H1 (cell line): ENCODE data around the gene MORC3. TPM values are rescaled to one million over a fixed set of nuclear protein-coding genes. Genes with fewer than 3 reads are reported as not detected.

Experiments
- BCL11A ChIP-seq, 2 experiments: IDR thresholded peaks; one replicate each; pipeline ENCODE4 v1.6.1; 2011; ENCODE audit warnings: low read depth in 2 of 2, low read length in 2 of 2, mild to moderate bottlenecking in 2 of 2
- CHD1 ChIP-seq: IDR thresholded peaks from 2 replicates; pipeline ENCODE4 v1.6.1; 2012; ENCODE audit warnings: low read depth, low read length, improper control_type of control experiment
- CTBP2 ChIP-seq: IDR thresholded peaks from 2 replicates; pipeline ENCODE4 v1.7.0; 2011; ENCODE audit warnings: borderline replicate concordance, mild to moderate bottlenecking, moderate library complexity, mixed read lengths, low read length; ENCODE audit not compliant: insufficient read depth, insufficient read length
- FOSL1 ChIP-seq: IDR thresholded peaks from 2 replicates; pipeline ENCODE4 v1.6.1; 2011; ENCODE audit warnings: mild to moderate bottlenecking, low read depth, low read length, moderate library complexity; ENCODE audit not compliant: insufficient read depth
- GTF2F1 ChIP-seq: IDR thresholded peaks from 2 replicates; pipeline ENCODE4 v1.6.1; 2012; ENCODE audit warnings: low read depth, low read length, improper control_type of control experiment, borderline replicate concordance
- HDAC2 ChIP-seq, 2 experiments: fragments of 300-600 bp in 1 of 2; sonication (generic) in 1 of 2; IDR thresholded peaks; 2 replicates each; pipeline ENCODE4 v1.6.1; 2011 to 2012; ENCODE audit warnings: low read depth in 2 of 2, low read length in 2 of 2, mild to moderate bottlenecking in 2 of 2, moderate library complexity in 2 of 2, borderline replicate concordance in 1 of 2, inconsistent platforms in 1 of 2
- JUN ChIP-seq: IDR thresholded peaks from 2 replicates; pipeline ENCODE4 v1.6.1; 2011; ENCODE audit warnings: low read depth, mild to moderate bottlenecking, improper control_type of control experiment, low read length
- JUND ChIP-seq: IDR thresholded peaks from 2 replicates; pipeline ENCODE4 v1.6.1; 2011; ENCODE audit warnings: mild to moderate bottlenecking, improper control_type of control experiment, low read length
- KDM1A ChIP-seq: fragments of 200-600, 300-600 bp; sonication (generic); IDR thresholded peaks from 2 replicates; pipeline ENCODE4 v1.7.1; 2016; ENCODE audit warnings: mild to moderate bottlenecking, low read length, borderline replicate concordance
- KDM5A ChIP-seq: fragments of 200-600 bp; IDR thresholded peaks from 2 replicates; pipeline ENCODE4 v1.7.1; 2012; ENCODE audit warnings: mild to moderate bottlenecking, low read length, inconsistent platforms, mixed read lengths
- PHF8 ChIP-seq: fragments of 200-600 bp; sonication (generic); conservative IDR thresholded peaks from 2 replicates; pipeline ENCODE4 v1.7.1; 2012; ENCODE audit warnings: low read depth, mild to moderate bottlenecking, inconsistent platforms, low read length, moderate library complexity
- POLR2A ChIP-seq, 2 experiments: IDR thresholded peaks; 1 replicate in 1 of 2; 2 replicates in 1 of 2; pipeline ENCODE4 v1.6.1; 2011; ENCODE audit warnings: low read depth in 2 of 2, low read length in 2 of 2, mild to moderate bottlenecking in 2 of 2; ENCODE audit errors: control extremely low read depth in 1 of 2
- POLR2AphosphoS5 ChIP-seq: IDR thresholded peaks from 2 replicates; pipeline ENCODE4 v1.6.1; 2011; ENCODE audit warnings: low read depth, low read length
- RAD21 ChIP-seq, 2 experiments: IDR thresholded peaks in 1 of 2; conservative IDR thresholded peaks in 1 of 2; 2 replicates each; pipeline ENCODE4 v1.6.1; 2011; ENCODE audit warnings: low read depth in 2 of 2, low read length in 2 of 2, improper control_type of control experiment in 1 of 2, inconsistent platforms in 1 of 2, mild to moderate bottlenecking in 1 of 2, moderate library complexity in 1 of 2
- SAP30 ChIP-seq: fragments of 300-600 bp; sonication (generic); IDR thresholded peaks from 2 replicates; pipeline ENCODE4 v1.7.1; 2012; ENCODE audit warnings: low read length, moderate library complexity, mild to moderate bottlenecking, inconsistent platforms; ENCODE audit not compliant: insufficient read depth, insufficient replicate concordance
- SIRT6 ChIP-seq: IDR thresholded peaks from one replicate; pipeline ENCODE4 v1.7.1; 2012; ENCODE audit warnings: low read length, inconsistent platforms
- SP2 ChIP-seq: IDR thresholded peaks from 2 replicates; pipeline ENCODE4 v1.6.1; 2012; ENCODE audit warnings: mild to moderate bottlenecking, low read length, inconsistent platforms
- SUZ12 ChIP-seq: fragments of 200-600 bp; sonication (generic); IDR thresholded peaks from 2 replicates; pipeline ENCODE4 v1.6.1; 2012; ENCODE audit warnings: mild to moderate bottlenecking, inconsistent platforms, low read length, moderate library complexity, mixed read lengths
- TAF1 ChIP-seq: IDR thresholded peaks from 2 replicates; pipeline ENCODE4 v1.6.1; 2011; ENCODE audit warnings: mild to moderate bottlenecking, low read depth, low read length
- ZNF274 ChIP-seq: IDR thresholded peaks from 2 replicates; pipeline ENCODE4 v1.7.0; 2012; ENCODE audit warnings: low read length, borderline replicate concordance; ENCODE audit errors: extremely low read depth
- polyA plus RNA-seq, 7 experiments: library from polyadenylated mRNA; depleted of rRNA in 3 of 7; stranded (reverse) in 5 of 7; unstranded in 2 of 7; fragments of >200 nt in 5 of 7; fragments of 200-250 nt in 2 of 7; gene quantifications; 1 replicate in 5 of 7; 2 replicates in 1 of 7; 4 replicates in 1 of 7; pipeline versions ENCODE4 v1.2.1 to v1.2.3, GENCODE V29; 2011 to 2013; ENCODE audit warnings: missing spikeins in 2 of 7, mixed read lengths in 2 of 7
- total RNA-seq: library from RNA; stranded (reverse); fragmentation: NEBNext Ultra II Directional; extraction: Animal tissue kit (Norgen Biotek cat#: 25700); gene quantifications from 2 replicates; pipeline ENCODE4 v1.2.1, GENCODE V29; 2021
- TF ChIP-seq, protein P1 (sequence below), 3 experiments: IDR thresholded peaks; 1 replicate in 2 of 3; 2 replicates in 1 of 3; pipeline versions ENCODE4 v1.5.1 to v1.6.1; 2011; ENCODE audit warnings: low read length in 3 of 3, mild to moderate bottlenecking in 3 of 3, inconsistent platforms in 2 of 3, low read depth in 1 of 3, moderate library complexity in 1 of 3; ENCODE audit not compliant: insufficient read depth in 1 of 3; ENCODE audit errors: control extremely low read depth in 1 of 3
- TF ChIP-seq, protein P2 (sequence below): IDR thresholded peaks from 2 replicates; pipeline ENCODE4 v1.6.1; 2012; ENCODE audit warnings: inconsistent platforms

The MORC3 gene
- total and polyA plus RNA-seq, 2 of the 8 experiments (the other 6 are each of a cell fraction or from before 2014, with no cell fraction given), result 5.0 to 20.4 TPM

DNA sequence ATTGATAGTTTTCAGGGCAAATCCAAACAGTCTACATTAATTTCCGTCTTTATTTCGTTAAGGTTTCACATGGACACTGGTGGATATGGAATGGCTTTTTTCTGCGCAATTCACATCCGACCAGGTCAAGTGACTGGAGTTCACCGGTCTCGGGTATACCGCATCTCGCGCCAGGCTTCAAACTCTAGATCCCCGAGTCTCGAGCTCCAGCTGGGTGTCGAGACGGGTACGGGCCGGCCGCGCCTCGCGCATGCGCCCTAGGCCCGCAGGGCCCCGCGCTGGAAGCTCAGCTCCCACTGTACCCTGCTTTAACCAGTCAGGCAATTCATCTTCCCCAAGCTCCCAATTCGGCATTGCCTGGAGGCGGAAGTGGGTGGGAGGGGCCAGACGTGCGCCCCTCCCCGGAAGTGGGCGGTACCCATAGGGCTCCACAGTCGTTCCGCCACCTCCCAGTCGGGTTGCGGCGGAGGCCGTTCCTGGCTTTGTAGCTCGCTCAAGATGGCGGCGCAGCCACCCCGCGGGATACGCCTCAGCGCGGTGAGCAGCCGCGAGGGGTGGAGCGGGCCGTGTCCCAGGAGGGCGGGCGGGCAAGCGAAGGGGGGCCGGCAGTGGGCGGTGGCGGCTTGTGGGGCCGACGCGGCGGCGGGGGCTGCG lies at the start of gene MORC3 (continued):
- TF ChIP-seq KDM5A, result no peak
- peak; percentile 59 to 95 for TF ChIP-seq POLR2A (IDR thresholded peaks at IDR 0.05; ENCODE audit: control extremely low read depth in 1 of 2, low read depth in 2 of 2, low read length in 2 of 2)
- TF ChIP-seq KDM1A, result no peak
- peak; percentile 93 for TF ChIP-seq POLR2AphosphoS5
- no peak for TF ChIP-seq CHD1
- TF ChIP-seq SIRT6, result no peak
- peak; percentile 87 for TF ChIP-seq PHF8
- no peak for TF ChIP-seq BCL11A (IDR thresholded peaks at IDR 0.05; ENCODE audit: low read depth in 2 of 2, low read length in 2 of 2)
- TF ChIP-seq FOSL1, result no peak
- TF ChIP-seq JUND, result no peak
- no peak for TF ChIP-seq JUN
- no peak for TF ChIP-seq SUZ12
- no peak for TF ChIP-seq GTF2F1
- no peak for TF ChIP-seq RAD21 (IDR thresholded peaks at IDR 0.05 in 1 of 2, conservative IDR thresholded peaks at IDR 0.05 in 1 of 2; ENCODE audit: low read depth in 2 of 2, low read length in 2 of 2)
- no peak for TF ChIP-seq SP2
- TF ChIP-seq, protein P1, sequence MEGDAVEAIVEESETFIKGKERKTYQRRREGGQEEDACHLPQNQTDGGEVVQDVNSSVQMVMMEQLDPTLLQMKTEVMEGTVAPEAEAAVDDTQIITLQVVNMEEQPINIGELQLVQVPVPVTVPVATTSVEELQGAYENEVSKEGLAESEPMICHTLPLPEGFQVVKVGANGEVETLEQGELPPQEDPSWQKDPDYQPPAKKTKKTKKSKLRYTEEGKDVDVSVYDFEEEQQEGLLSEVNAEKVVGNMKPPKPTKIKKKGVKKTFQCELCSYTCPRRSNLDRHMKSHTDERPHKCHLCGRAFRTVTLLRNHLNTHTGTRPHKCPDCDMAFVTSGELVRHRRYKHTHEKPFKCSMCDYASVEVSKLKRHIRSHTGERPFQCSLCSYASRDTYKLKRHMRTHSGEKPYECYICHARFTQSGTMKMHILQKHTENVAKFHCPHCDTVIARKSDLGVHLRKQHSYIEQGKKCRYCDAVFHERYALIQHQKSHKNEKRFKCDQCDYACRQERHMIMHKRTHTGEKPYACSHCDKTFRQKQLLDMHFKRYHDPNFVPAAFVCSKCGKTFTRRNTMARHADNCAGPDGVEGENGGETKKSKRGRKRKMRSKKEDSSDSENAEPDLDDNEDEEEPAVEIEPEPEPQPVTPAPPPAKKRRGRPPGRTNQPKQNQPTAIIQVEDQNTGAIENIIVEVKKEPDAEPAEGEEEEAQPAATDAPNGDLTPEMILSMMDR (IDR thresholded peaks at IDR 0.05; ENCODE audit: control extremely low read depth in 1 of 3, insufficient read depth in 1 of 3, low read depth in 1 of 3, low read length in 3 of 3), result no peak
- no peak for TF ChIP-seq ZNF274
- peak; percentile 9 for TF ChIP-seq CTBP2
- TF ChIP-seq HDAC2 (IDR thresholded peaks at IDR 0.05; ENCODE audit: borderline replicate concordance in 1 of 2, low read depth in 2 of 2, low read length in 2 of 2), result no peak
- TF ChIP-seq TAF1, result peak; percentile 97
- TF ChIP-seq SAP30, result no peak
- TF ChIP-seq, protein P2, sequence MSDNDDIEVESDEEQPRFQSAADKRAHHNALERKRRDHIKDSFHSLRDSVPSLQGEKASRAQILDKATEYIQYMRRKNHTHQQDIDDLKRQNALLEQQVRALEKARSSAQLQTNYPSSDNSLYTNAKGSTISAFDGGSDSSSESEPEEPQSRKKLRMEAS, result peak; percentile 75
